Measurements from ENCODE around the gene HPSE2. TPM values are rescaled to one million over a fixed set of nuclear protein-coding genes. Genes with fewer than 3 reads are reported as not detected.

Gene HPSE2
- total RNA-seq, 1 experiment from 2014 or later: not detected

- H4K20me1 ChIP-seq (ENCODE audit: insufficient read depth): no peaks in the 10 kb centered on the region
- no peaks in the 10 kb centered on the region for H3K36me3 ChIP-seq (ENCODE audit: low read depth)
- no peak for DNase-seq
- no peaks in the 10 kb centered on the region for H3F3A ChIP-seq (ENCODE audit: insufficient read depth, low read depth)
- no peaks in the 10 kb centered on the region for H3K9me2 ChIP-seq (ENCODE audit: insufficient read depth)
- CTCF ChIA-PET: no interaction called here
- H3K79me2 ChIP-seq (ENCODE audit: low read depth): no peaks in the 10 kb centered on the region
- TF ChIP-seq EZH2 (IDR thresholded peaks at IDR 0.05; ENCODE audit: low read depth): no peak
- TF ChIP-seq CTCF (conservative IDR thresholded peaks at IDR 0.05): no peak
- H3K9me3 ChIP-seq (ENCODE audit: insufficient read depth, low read depth): no peaks in the 10 kb centered on the region
- no peaks in the 10 kb centered on the region for H3K4me1 ChIP-seq (replicated peaks; ENCODE audit: insufficient read depth)
- intact Hi-C loops (cut with micrococcal nuclease; ENCODE audit: unreplicated experiment): no loop called here
- H3K27ac ChIP-seq: no peak overlapping the region
- H2AFZ ChIP-seq: no peak overlapping the region
- no TSS peak for BruUV-seq (replicated peaks)
- POLR2A ChIA-PET (ENCODE audit: unreplicated experiment): no interaction called here
- no peak overlapping the region for H3K4me3 ChIP-seq
- H3K27me3 ChIP-seq (ENCODE audit: insufficient read depth, low read depth): no peaks in the 10 kb centered on the region
- H3K4me2 ChIP-seq: no peak overlapping the region
These were observed 285.5 kb downstream of the HPSE2 start for GRCh38 chr10:98950106-98950505.

- no peak overlapping the region for H3K4me2 ChIP-seq
- no peak overlapping the region for H3K27ac ChIP-seq
- ChIA-PET CTCF (no interaction called here), POLR2A (ENCODE audit: unreplicated experiment) (no interaction called here)
- H3K9me3 ChIP-seq (ENCODE audit: insufficient read depth, low read depth): no peaks in the 10 kb centered on the region
- no peaks in the 10 kb centered on the region for H3K27me3 ChIP-seq (ENCODE audit: insufficient read depth, low read depth)
- no TSS peak for BruUV-seq (replicated peaks)
- H3K9me2 ChIP-seq (ENCODE audit: insufficient read depth): no peaks in the 10 kb centered on the region
- H3K4me3 ChIP-seq: no peak overlapping the region
- H4K20me1 ChIP-seq (ENCODE audit: insufficient read depth): no peaks in the 10 kb centered on the region
- no peak for DNase-seq
- TF ChIP-seq CTCF (conservative IDR thresholded peaks at IDR 0.05) (no peak), EZH2 (IDR thresholded peaks at IDR 0.05; ENCODE audit: low read depth) (no peak)
- no peaks in the 10 kb centered on the region for H3K36me3 ChIP-seq (ENCODE audit: low read depth)
- intact Hi-C loops (cut with micrococcal nuclease; ENCODE audit: unreplicated experiment): no loop called here
- no peaks in the 10 kb centered on the region for H3K4me1 ChIP-seq (replicated peaks; ENCODE audit: insufficient read depth)
- H3K79me2 ChIP-seq (ENCODE audit: low read depth): no peaks in the 10 kb centered on the region
- H3F3A ChIP-seq (ENCODE audit: insufficient read depth, low read depth): no peaks in the 10 kb centered on the region
- H2AFZ ChIP-seq: no peak overlapping the region
These were observed 286.3 kb downstream of the HPSE2 start for GRCh38 chr10:98949306-98949705.

- H3K36me3 ChIP-seq (ENCODE audit: low read depth): no peaks in the 10 kb centered on the region
- intact Hi-C loops (cut with micrococcal nuclease; ENCODE audit: unreplicated experiment): no loop called here
- H3K9me3 ChIP-seq (ENCODE audit: insufficient read depth, low read depth): no peaks in the 10 kb centered on the region
- POLR2A ChIA-PET (ENCODE audit: unreplicated experiment): no interaction called here
- no peak overlapping the region for H2AFZ ChIP-seq
- CTCF ChIA-PET: no interaction called here
- DNase-seq: no peak
- no peaks in the 10 kb centered on the region for H3K4me1 ChIP-seq (replicated peaks; ENCODE audit: insufficient read depth)
- H3K4me3 ChIP-seq: no peak overlapping the region
- H3K79me2 ChIP-seq (ENCODE audit: low read depth): no peaks in the 10 kb centered on the region
- no peak overlapping the region for H3K27ac ChIP-seq
- no peaks in the 10 kb centered on the region for H3K9me2 ChIP-seq (ENCODE audit: insufficient read depth)
- no peak for TF ChIP-seq EZH2 (IDR thresholded peaks at IDR 0.05; ENCODE audit: low read depth)
- TF ChIP-seq CTCF (conservative IDR thresholded peaks at IDR 0.05): no peak
- no peaks in the 10 kb centered on the region for H3K27me3 ChIP-seq (ENCODE audit: insufficient read depth, low read depth)
- H3K4me2 ChIP-seq: no peak overlapping the region
- no peaks in the 10 kb centered on the region for H4K20me1 ChIP-seq (ENCODE audit: insufficient read depth)
- BruUV-seq (replicated peaks): no TSS peak
- no peaks in the 10 kb centered on the region for H3F3A ChIP-seq (ENCODE audit: insufficient read depth, low read depth)
These were observed 292.0 kb downstream of the HPSE2 start for GRCh38 chr10:98943681-98944080.

All from PC-9 (cell line).